ENCODE measurements around the gene TACC2.

DNA sequence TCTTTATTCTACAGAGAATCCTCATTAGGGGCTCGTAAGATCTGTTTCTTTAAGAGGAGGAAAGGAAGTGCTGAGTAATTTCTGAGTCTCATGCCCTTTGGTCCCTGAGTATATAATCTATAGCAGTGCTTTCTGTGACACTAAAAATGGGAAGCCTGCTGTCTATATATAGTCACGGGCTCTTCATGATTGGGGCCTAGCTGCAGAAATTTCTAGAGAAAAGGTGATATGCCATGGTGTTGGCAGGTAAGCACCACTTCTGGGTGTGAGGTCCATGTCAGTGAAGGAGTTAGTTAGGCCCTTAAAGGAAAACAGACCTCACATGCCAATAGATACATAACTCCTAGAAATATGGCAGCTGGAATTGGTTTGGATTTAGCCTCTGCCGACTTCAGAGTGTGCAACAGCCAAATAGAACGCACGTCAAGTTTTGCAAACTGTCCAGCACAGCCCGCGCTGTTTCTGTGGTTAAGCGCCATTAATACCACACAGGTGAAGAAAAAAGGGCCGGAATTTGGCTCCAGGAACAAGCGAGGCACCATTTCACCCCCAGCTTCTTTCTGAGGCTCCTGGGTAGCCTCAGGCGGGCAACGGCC, 123.2 kb downstream of the TACC2 start:
- TF ChIP-seq, protein P1, sequence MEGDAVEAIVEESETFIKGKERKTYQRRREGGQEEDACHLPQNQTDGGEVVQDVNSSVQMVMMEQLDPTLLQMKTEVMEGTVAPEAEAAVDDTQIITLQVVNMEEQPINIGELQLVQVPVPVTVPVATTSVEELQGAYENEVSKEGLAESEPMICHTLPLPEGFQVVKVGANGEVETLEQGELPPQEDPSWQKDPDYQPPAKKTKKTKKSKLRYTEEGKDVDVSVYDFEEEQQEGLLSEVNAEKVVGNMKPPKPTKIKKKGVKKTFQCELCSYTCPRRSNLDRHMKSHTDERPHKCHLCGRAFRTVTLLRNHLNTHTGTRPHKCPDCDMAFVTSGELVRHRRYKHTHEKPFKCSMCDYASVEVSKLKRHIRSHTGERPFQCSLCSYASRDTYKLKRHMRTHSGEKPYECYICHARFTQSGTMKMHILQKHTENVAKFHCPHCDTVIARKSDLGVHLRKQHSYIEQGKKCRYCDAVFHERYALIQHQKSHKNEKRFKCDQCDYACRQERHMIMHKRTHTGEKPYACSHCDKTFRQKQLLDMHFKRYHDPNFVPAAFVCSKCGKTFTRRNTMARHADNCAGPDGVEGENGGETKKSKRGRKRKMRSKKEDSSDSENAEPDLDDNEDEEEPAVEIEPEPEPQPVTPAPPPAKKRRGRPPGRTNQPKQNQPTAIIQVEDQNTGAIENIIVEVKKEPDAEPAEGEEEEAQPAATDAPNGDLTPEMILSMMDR (IDR thresholded peaks at IDR 0.05): no peak
- TF ChIP-seq POLR2A (IDR thresholded peaks at IDR 0.05): no peak
